H9 (cell line): ENCODE data around the gene TP53BP2. TPM values are rescaled to one million over a fixed set of nuclear protein-coding genes. Genes with fewer than 3 reads are reported as not detected.
"Not testable (repeated sequence)": the region's sequence is repeated elsewhere in the genome, so short reads cannot be mapped to it uniquely, and the experiment has no call there.

Experiments
- DNase-seq: peaks from one replicate; pipeline ENCODE4 v3.0.0-alpha.2; 2017
- H2AFZ ChIP-seq: one replicate; pipeline ENCODE4 v1.6.1; 2013; ENCODE audit warnings: mild to moderate bottlenecking, low read length, control low read depth, moderate library complexity
- H2AK5ac ChIP-seq: 2 replicates; pipeline ENCODE4 v1.6.1; 2013; ENCODE audit warnings: low read length, control low read depth, mixed read lengths; ENCODE audit not compliant: insufficient read length
- H2BK120ac ChIP-seq: one replicate; pipeline ENCODE4 v1.6.1; 2013; ENCODE audit warnings: low read depth, mild to moderate bottlenecking, low read length, control low read depth, inconsistent platforms; ENCODE audit not compliant: poor library complexity, severe bottlenecking
- H2BK12ac ChIP-seq: 2 replicates; pipeline ENCODE4 v1.6.1; 2013; ENCODE audit warnings: low read length, control low read depth, mixed read lengths, low read depth; ENCODE audit not compliant: insufficient read length
- H2BK15ac ChIP-seq: 2 replicates; pipeline ENCODE4 v1.6.1; 2013; ENCODE audit warnings: low read depth, low read length, control low read depth
- H2BK20ac ChIP-seq: one replicate; pipeline ENCODE4 v1.6.1; 2013; ENCODE audit warnings: low read depth, mild to moderate bottlenecking, low read length, control low read depth, inconsistent platforms; ENCODE audit not compliant: poor library complexity, severe bottlenecking
- H2BK5ac ChIP-seq: 2 replicates; pipeline ENCODE4 v1.6.1; 2013; ENCODE audit warnings: low read length, control low read depth, mixed read lengths; ENCODE audit not compliant: insufficient read length
- H3K14ac ChIP-seq: 2 replicates; pipeline ENCODE4 v1.6.1; 2013; ENCODE audit warnings: low read length, control low read depth; ENCODE audit not compliant: insufficient read depth
- H3K18ac ChIP-seq: 2 replicates; pipeline ENCODE4 v1.6.1; 2013; ENCODE audit warnings: low read depth, mild to moderate bottlenecking, mixed read lengths, low read length, control low read depth; ENCODE audit not compliant: insufficient read length
- H3K23ac ChIP-seq: 2 replicates; pipeline ENCODE4 v1.6.1; 2013; ENCODE audit warnings: low read length, control low read depth, mixed read lengths, low read depth; ENCODE audit not compliant: insufficient read length
- H3K23me2 ChIP-seq: 2 replicates; pipeline ENCODE4 v1.6.1; 2013; ENCODE audit warnings: low read depth, mild to moderate bottlenecking, mixed read lengths, low read length, control low read depth; ENCODE audit not compliant: insufficient read length, poor library complexity, severe bottlenecking
- H3K27ac ChIP-seq: 2 replicates; pipeline ENCODE4 v1.5.1; 2013; ENCODE audit warnings: low read length, control low read depth, mixed read lengths, low read depth; ENCODE audit not compliant: insufficient read length
- H3K27me3 ChIP-seq: 2 replicates; pipeline ENCODE4 v1.6.1; 2013; ENCODE audit warnings: low read length, control low read depth, inconsistent platforms; ENCODE audit not compliant: insufficient read depth
- H3K4ac ChIP-seq: 2 replicates; pipeline ENCODE4 v1.6.1; 2013; ENCODE audit warnings: low read depth, mild to moderate bottlenecking, control low read depth, inconsistent platforms, low read length, moderate library complexity
- H3K4me1 ChIP-seq: 2 replicates; pipeline ENCODE4 v1.6.1; 2013; ENCODE audit warnings: low read length, control low read depth, inconsistent platforms; ENCODE audit not compliant: insufficient read depth
- H3K4me2 ChIP-seq: 2 replicates; pipeline ENCODE4 v1.6.1; 2013; ENCODE audit warnings: low read length, control low read depth, mixed read lengths; ENCODE audit not compliant: insufficient read length, insufficient read depth
- H3K56ac ChIP-seq: 2 replicates; pipeline ENCODE4 v1.6.1; 2013; ENCODE audit warnings: low read depth, mild to moderate bottlenecking, mixed read lengths, low read length, control low read depth; ENCODE audit not compliant: insufficient read length
- H3K79me1 ChIP-seq: 2 replicates; pipeline ENCODE4 v1.6.1; 2013; ENCODE audit warnings: low read depth, mild to moderate bottlenecking, moderate library complexity, low read length, control low read depth, inconsistent platforms; ENCODE audit not compliant: insufficient read depth, poor library complexity, severe bottlenecking
- H3K79me2 ChIP-seq: 2 replicates; pipeline ENCODE4 v1.6.1; 2013; ENCODE audit warnings: low read length, control low read depth, inconsistent platforms; ENCODE audit not compliant: insufficient read depth
- H3K9ac ChIP-seq: 2 replicates; pipeline ENCODE4 v1.6.1; 2013; ENCODE audit warnings: low read length, control low read depth, mixed read lengths; ENCODE audit not compliant: insufficient read length; ENCODE audit errors: extremely low read depth
- H3K9me3 ChIP-seq: one replicate; pipeline ENCODE4 v1.6.1; 2013; ENCODE audit warnings: low read depth, low read length, inconsistent platforms; ENCODE audit not compliant: control insufficient read depth
- H3T11ph ChIP-seq: one replicate; pipeline ENCODE4 v1.6.1; 2013; ENCODE audit warnings: mild to moderate bottlenecking, low read length, control low read depth, inconsistent platforms
- H4K20me1 ChIP-seq: one replicate; pipeline ENCODE4 v1.6.1; 2013; ENCODE audit not compliant: control insufficient read depth, insufficient read length, insufficient read depth
- H4K5ac ChIP-seq: 2 replicates; pipeline ENCODE4 v1.6.1; 2013; ENCODE audit warnings: low read depth, mild to moderate bottlenecking, mixed read lengths, low read length, control low read depth; ENCODE audit not compliant: insufficient read length
- H4K8ac ChIP-seq: replicated peaks from 2 replicates; pipeline ENCODE4 v1.6.1; 2013; ENCODE audit warnings: low read length, control low read depth, mixed read lengths, low read depth; ENCODE audit not compliant: insufficient read length
- H4K91ac ChIP-seq: 2 replicates; pipeline ENCODE4 v1.6.1; 2013; ENCODE audit warnings: low read depth, mild to moderate bottlenecking, moderate library complexity, mixed read lengths, low read length, control low read depth; ENCODE audit not compliant: insufficient read length
- H3K27ac Mint-ChIP-seq, 3 experiments: 2 replicates in 2 of 3; 3 replicates in 1 of 3; pipeline ENCODE4 v1.8.0; 2020 to 2021; ENCODE audit warnings: mixed read lengths in 3 of 3, mild to moderate bottlenecking in 1 of 3, moderate library complexity in 1 of 3
- H3K27me3 Mint-ChIP-seq: 2 replicates; pipeline ENCODE4 v1.8.0; 2021; ENCODE audit warnings: low read depth, mild to moderate bottlenecking, moderate library complexity, mixed read lengths
- H3K36me3 Mint-ChIP-seq, 3 experiments: 2 replicates in 2 of 3; 3 replicates in 1 of 3; pipeline ENCODE4 v1.8.0; 2020 to 2021; ENCODE audit warnings: low read depth in 3 of 3, mixed read lengths in 3 of 3; ENCODE audit not compliant: insufficient read depth in 1 of 3
- H3K4me1 Mint-ChIP-seq, 2 experiments: 2 replicates each; pipeline ENCODE4 v1.8.0; 2020; ENCODE audit warnings: mixed read lengths in 2 of 2
- H3K4me3 Mint-ChIP-seq, 2 experiments: 2 replicates in 1 of 2; 3 replicates in 1 of 2; pipeline ENCODE4 v1.8.0; 2020 to 2021; ENCODE audit warnings: mild to moderate bottlenecking in 2 of 2, mixed read lengths in 2 of 2, moderate library complexity in 1 of 2
- H3K9me3 Mint-ChIP-seq, 2 experiments: 2 replicates in 1 of 2; 3 replicates in 1 of 2; pipeline ENCODE4 v1.8.0; 2020; ENCODE audit warnings: mild to moderate bottlenecking in 2 of 2, mixed read lengths in 2 of 2, moderate library complexity in 1 of 2
- WGBS: extraction: QIAGEN DNeasy Blood & Tissue Kit; methylation state at CpG from one replicate; pipeline ENCODE4 v1.1.7; 2013; ENCODE audit warnings: missing lambda C conversion rate, low lambda C conversion rate, mixed read lengths; ENCODE audit not compliant: insufficient read length; ENCODE audit errors: extremely low coverage; 5-methylcytosine and 5-hydroxymethylcytosine counted together
- total RNA-seq: library from RNA; stranded (reverse); gene quantifications from 2 replicates; pipeline ENCODE4 v1.2.1, GENCODE V29; 2021
- TF ChIP-seq, protein P1 (sequence below): fragments of 200-600 bp; sonication (generic); conservative IDR thresholded peaks from 3 replicates; pipeline ENCODE4 v1.8.0; 2021; ENCODE audit warnings: antibody characterized with exemption, mild to moderate bottlenecking

Gene TP53BP2
- total RNA-seq, 1 experiment from 2014 or later = 49.7 TPM

- H3K23ac ChIP-seq = no peak overlapping the region
- no peak overlapping the region for H2AK5ac ChIP-seq
- no peak overlapping the region for H3K27ac ChIP-seq
- peaks cover 29% of the 10 kb centered on the region for H3K79me2 ChIP-seq
- H4K20me1 ChIP-seq = no peaks in the 10 kb centered on the region
- peaks cover 0 to 5% (median 5%) of the 10 kb centered on the region in 3 experiments; a peak in 5 of 7 replicates for H3K36me3 Mint-ChIP-seq
- no peaks in the 10 kb centered on the region for H3K27me3 Mint-ChIP-seq
- no peak overlapping the region for H3K4me2 ChIP-seq
- TF ChIP-seq, protein P1, sequence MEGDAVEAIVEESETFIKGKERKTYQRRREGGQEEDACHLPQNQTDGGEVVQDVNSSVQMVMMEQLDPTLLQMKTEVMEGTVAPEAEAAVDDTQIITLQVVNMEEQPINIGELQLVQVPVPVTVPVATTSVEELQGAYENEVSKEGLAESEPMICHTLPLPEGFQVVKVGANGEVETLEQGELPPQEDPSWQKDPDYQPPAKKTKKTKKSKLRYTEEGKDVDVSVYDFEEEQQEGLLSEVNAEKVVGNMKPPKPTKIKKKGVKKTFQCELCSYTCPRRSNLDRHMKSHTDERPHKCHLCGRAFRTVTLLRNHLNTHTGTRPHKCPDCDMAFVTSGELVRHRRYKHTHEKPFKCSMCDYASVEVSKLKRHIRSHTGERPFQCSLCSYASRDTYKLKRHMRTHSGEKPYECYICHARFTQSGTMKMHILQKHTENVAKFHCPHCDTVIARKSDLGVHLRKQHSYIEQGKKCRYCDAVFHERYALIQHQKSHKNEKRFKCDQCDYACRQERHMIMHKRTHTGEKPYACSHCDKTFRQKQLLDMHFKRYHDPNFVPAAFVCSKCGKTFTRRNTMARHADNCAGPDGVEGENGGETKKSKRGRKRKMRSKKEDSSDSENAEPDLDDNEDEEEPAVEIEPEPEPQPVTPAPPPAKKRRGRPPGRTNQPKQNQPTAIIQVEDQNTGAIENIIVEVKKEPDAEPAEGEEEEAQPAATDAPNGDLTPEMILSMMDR = no peak
- peaks cover 10% of the 10 kb centered on the region for H3K23me2 ChIP-seq
- no peaks in the 10 kb centered on the region for H3K9me3 ChIP-seq
- DNase-seq = no peak
- no CpG with 5 or more reads among the region's 2 CpGs for WGBS
- no peak overlapping the region for H3K56ac ChIP-seq
- no peak overlapping the region for H4K8ac ChIP-seq
- no peaks in the 10 kb centered on the region for H3K27me3 ChIP-seq
- H2BK12ac ChIP-seq = no peak overlapping the region
- H3K9me3 Mint-ChIP-seq = no peaks in the 10 kb centered on the region; a peak in 1 of 5 replicates
- H3K9ac ChIP-seq = no peak overlapping the region
- no peak overlapping the region for H3K4ac ChIP-seq
- peaks cover 5% of the 10 kb centered on the region for H3K79me1 ChIP-seq
- no peak overlapping the region for H2BK20ac ChIP-seq
- peaks cover 5% of the 10 kb centered on the region for H3K4me1 ChIP-seq
- no peak overlapping the region for H2BK120ac ChIP-seq
- H2AFZ ChIP-seq = no peak overlapping the region
- no peak overlapping the region for H4K5ac ChIP-seq
- H4K91ac ChIP-seq = no peak overlapping the region
- H2BK15ac ChIP-seq = no peak overlapping the region
- no peak overlapping the region for H3T11ph ChIP-seq
- H3K27ac Mint-ChIP-seq = no peak overlapping the region
- H3K14ac ChIP-seq = no peak overlapping the region
- peaks cover 43 to 44% of the 10 kb centered on the region in 2 experiments for H3K4me1 Mint-ChIP-seq
- no peak overlapping the region for H3K4me3 Mint-ChIP-seq
- H2BK5ac ChIP-seq = no peak overlapping the region
- H3K18ac ChIP-seq = no peak overlapping the region
Observed at GRCh38 chr1:223842784-223843183, 3.0 kb downstream of the TP53BP2 start.

DNA sequence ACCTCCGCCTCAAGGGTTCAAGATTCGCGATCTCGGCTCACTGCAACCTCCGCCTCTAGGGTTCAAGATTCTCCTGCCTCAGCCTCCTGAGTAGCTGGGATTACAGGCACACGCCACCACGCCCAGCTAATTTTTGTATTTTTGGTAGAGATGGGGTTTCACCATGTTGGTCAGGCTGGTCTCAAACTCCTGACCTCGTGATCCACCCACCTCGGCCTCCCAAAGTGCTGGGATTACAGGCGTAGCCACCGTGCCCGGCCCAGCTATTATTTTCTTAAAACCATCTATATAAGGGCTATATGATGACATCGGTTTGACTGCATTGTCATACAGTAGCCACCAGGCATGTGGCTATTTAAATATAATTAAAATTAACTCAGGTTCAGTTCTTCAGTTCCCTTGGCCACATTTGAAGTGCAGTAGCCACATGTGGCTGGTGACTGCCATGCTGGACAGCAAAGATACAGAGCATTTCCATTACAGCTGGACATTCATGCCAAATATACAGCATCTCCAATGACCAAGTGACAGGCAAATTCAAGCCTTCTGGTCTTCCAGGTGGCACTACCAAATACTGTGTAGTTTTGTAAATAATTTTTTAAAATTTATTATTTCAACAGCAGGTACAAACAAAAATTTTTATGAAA lies 3.6 kb downstream of the TP53BP2 start:
- H2AK5ac ChIP-seq, H2BK120ac ChIP-seq, H3K4ac ChIP-seq, H3K4me1 ChIP-seq, H3K9me3 ChIP-seq, H3K14ac ChIP-seq, H3K27ac ChIP-seq, H4K8ac ChIP-seq, H4K91ac ChIP-seq, H3K4me2 ChIP-seq, H3K23ac ChIP-seq, H3K36me3 Mint-ChIP-seq, H2BK15ac ChIP-seq, H4K5ac ChIP-seq, H2BK5ac ChIP-seq, H4K20me1 ChIP-seq, H3K27ac Mint-ChIP-seq, H2BK12ac ChIP-seq, H3K18ac ChIP-seq, H3K56ac ChIP-seq, H3K27me3 ChIP-seq, H3K4me3 Mint-ChIP-seq, H3T11ph ChIP-seq, H2BK20ac ChIP-seq, DNase-seq, H3K9me3 Mint-ChIP-seq, H3K9ac ChIP-seq, H2AFZ ChIP-seq, H3K23me2 ChIP-seq, H3K79me1 ChIP-seq, H3K27me3 Mint-ChIP-seq: not testable (repeated sequence)
- H3K4me1 Mint-ChIP-seq = peaks cover 46 to 47% of the 10 kb centered on the region in 2 experiments
- no CpG with 5 or more reads among the region's 13 CpGs for WGBS
- peaks cover 34% of the 10 kb centered on the region for H3K79me2 ChIP-seq
